Measurements from ENCODE around the gene MIPOL1.
A peak's percentile ranks its signal among the peaks of the same experiment; 100 is the strongest.

MIPOL1 gene

DNA sequence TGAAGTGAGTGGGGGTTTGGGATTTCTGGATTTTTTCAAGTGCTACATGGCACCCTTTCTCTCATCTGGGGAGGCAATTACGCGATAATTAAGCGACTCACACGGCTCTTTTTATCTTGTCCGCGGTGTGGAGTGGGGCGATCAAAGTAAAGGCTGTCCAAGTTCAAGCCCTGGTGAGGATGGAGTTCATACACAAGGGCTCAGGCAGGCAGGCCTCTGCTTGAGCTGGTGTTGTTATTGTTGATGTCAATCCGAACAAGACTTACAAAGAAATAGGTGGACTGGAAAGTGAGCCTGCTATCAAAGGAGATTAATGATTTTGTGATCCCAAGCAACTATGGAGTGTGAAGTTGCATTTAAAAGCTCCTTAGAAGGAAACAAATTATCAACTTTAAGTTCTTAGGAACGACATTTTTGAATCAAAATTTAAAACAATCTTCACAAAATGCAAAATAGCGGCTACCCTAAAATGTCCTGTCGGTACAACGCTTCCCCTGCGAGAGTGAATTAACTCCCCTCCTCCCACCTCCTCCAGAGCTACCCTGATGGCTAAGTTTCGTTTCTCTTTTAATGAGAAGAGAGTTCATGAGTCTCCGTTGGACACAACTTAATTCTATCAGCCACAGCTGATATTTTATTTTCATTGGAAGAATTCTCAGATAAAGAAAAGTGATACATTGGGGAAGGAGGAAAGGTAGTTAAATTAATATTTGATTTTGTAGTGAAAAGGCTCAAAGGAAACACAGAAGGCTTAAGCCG, 391.4 kb downstream of the MIPOL1 start:
- DNase-seq: no peak

DNA sequence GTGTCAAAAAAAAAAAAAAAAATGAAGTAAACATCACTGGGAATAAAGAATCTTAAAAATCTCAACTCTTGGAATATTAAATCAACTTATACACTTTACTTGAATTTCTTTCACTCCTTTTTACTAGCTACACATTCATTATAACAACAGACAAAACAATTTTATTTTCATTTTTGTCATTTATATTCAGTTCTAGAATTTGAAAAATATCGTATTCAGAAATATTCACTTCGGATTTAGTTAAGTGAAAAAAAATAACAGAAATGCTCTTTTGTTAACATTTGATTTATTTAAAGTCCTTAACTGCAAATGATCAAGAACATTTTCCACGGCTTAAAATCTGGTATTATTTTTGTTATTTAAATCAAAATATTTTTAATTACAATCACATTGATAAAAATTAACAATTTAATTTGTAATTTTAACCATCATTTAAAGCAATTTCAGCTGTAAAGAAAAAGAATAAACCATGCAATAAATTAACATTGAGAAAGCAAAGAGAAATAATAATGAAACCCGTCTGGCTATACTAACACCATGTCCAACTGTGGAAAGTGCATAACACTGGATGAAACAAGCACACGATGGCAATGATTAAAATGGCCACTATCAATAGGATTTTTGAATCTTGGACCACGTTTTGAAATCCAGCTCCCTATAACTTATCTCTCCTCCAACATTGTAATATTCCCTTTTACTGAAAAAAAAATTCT, 392.1 kb downstream of the MIPOL1 start:
- no peak for DNase-seq

DNA sequence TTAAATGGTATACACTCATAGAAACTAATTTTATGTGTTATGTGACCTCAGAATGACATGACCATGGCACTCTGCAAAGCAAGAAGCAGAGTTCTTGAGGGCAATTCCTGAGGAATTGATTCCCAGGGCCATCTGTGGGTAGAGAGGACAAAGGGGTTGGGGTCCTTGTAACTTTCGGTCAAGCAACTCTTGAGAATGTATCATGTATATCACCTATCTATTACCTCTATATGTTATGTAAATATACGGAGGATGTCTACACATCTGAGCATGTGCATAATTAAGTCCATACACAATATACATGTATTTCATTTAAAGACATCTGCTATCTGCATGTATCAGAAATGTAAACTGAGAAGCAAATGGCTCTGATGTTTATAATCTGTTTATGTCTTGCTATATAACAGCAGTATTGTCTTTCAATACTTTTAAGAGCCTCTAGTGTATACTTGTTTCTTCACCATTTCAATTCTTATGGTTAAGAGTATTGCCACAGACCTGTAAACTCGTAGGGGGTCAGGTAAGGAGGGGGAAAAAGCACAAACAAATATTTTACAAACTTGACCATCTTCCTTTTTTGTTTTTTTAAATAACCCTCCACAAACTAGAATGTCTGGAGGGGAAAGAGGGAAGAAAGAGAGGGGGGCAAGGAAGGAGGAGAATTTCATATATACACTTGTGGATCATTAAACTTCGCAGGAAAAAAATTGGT, 392.8 kb downstream of the MIPOL1 start:
- DNase-seq: no peak

DNA sequence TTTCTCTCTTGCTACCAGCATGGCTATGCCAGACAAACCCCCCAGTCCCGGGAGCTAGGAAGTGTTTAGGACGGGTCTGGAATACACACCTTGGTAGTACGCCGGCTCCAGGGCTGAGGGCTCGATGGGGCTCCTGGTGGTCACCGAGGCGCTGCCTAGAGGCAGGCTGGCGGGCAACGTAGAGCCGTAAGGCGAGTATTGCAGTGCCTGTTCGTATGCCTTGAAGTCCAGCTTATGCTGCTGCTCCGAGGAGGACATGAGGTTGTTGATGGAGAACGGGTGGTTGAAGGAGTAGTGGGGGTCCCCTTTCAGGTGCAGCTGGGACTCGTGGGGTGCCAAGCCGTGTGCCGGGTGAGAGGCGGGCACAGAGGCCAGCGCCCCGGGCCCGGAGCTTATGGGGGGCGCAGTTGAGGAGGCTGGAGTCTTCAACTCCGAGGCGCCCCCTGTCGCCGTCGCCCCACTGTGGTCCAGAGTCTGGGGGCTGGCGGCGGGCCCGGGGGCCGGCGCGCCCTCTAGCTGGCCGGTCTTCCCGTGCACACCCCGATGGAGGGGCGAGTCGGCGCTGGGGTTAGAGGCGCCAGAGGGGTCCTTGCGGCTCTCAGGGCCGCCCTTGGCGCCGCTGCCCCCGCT, 393.7 kb downstream of the MIPOL1 start:
- no peak for DNase-seq

DNA sequence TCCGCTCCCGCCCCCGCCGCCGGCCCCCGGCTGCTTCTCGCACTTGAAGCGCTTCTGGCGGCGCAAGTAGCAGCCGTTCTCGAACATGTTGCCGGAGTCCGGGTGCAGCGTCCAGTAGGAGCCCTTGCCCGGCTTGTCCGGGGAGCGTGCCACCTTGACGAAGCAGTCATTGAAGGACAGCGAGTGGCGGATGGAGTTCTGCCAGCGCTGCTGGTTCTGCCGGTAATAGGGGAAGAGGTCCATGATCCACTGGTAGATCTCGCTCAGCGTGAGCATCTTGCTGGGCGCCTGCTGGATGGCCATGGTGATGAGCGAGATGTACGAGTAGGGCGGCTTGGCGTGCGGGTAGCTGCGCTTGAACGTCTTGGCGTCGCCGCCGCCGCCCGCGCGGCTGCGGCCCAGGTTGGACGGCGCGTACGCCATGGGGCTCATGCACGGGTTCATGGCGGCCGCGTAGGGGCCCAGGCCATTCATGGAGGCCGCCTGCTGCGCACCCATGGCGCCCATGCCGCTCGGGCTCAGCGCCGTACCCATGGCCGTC, 394.3 kb downstream of the MIPOL1 start:
- no peak for DNase-seq

DNA sequence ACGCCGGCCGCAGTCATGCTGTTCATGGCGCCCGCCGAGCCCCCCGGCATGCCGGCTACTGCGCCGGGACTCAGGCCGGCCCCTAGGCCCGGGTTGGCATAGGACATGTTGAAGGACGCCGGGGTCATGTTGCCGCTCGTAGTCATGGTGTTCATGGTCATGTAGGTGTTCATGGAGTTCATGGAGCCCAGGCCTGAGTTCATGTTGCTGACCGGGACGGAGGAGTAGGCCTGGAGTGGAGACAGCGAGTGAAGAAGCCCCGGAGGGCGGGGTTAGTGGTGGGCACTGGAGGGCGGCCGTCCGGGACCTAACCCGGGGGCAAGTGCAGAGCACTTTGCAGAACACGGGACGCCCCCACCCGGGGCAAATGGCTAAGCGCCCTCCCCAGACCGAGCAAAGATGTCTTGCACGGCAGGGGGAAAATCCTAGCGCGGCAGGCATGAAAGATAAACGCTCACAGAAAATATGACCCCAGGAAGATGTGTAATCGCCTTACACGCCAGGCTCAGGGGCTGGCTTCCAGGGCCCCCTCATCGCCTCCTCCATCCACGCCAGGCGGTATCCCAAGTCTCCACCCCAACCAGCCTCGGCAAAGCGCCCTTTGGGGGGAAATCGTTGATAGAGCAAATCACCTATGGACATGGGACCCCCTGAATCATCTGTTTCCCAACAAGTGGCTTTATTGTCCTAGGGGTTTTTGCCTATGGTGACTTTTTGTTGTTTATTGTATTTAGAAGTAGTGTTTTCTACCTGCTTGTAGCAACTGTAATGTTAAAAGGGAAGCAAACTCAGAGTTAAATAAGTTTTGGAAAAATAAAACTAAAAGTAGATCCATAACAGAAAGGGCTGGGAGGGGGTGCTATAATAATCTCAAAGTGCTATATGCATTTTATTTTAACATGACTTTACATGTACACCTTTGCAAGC, 395.0 kb downstream of the MIPOL1 start:
- no peak for DNase-seq

DNA sequence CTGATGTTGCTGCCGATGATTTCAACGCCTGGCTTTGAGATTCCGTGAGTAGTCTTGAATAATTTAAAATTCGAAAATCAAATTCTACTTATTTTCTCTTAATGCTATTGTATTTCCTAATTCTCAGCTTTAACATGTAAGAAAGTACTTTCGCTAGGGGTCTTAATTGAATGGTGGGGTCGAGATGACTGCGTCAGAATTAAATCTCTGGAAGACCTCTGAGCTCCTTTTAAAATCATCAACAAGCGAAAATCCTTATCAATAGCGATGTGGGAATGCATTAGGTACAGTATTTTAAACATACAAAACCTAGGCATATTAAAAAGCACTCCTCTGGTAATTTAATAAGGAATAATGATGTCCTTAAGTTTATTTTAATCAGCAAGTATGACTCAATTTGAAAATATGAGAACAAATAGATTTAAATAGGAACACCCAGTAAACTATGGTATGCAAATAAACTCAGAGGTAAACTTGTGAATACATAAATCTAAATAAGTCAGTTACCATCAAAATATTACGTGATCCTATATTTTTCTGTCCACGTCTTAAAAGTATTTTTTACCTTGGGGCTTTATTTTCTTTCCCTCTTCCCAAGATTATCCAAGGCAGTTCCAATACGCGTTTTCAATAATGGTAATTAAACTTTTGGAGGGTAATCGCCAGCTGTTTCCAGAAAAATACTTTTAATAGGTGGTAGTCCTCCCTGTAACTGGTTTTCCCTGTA, 395.9 kb downstream of the MIPOL1 start:
- DNase-seq: no peak

DNA sequence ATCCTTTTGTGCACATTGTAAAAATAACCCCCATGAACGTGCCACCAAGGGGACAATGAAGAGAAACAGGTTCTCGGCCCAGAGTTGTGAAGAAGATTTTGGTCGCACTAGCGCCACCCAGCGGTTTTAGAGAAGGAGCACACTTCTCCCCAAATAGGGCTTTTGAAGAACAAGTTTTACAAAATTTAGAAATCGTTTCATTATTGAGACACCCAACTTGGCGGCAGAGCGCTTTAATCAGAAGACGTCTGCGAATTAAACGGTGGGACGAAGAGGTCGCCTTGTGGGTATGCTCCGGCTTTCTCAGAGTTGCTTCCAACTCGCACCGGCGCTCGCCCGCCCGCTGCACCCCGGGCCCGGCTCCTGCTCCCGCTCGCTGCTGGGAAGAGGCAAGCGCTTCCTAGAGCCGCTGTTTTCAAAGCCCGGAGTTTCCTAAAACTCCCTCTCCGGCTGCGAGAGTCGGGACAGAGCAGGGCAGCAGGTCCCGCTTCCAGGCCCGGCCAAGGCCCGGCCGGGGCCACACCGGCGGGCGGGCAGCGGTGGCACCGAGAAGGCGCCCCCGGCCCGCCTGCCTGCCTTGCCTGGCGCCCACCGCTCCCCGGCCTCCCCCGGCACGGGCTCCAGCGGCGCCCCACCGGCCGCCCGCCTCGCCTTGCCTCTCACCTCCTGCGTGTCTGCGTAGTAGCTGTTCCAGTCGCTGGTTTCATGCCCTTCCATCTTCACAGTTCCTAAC, 396.7 kb downstream of the MIPOL1 start:
- DNase-seq: no peak

DNA sequence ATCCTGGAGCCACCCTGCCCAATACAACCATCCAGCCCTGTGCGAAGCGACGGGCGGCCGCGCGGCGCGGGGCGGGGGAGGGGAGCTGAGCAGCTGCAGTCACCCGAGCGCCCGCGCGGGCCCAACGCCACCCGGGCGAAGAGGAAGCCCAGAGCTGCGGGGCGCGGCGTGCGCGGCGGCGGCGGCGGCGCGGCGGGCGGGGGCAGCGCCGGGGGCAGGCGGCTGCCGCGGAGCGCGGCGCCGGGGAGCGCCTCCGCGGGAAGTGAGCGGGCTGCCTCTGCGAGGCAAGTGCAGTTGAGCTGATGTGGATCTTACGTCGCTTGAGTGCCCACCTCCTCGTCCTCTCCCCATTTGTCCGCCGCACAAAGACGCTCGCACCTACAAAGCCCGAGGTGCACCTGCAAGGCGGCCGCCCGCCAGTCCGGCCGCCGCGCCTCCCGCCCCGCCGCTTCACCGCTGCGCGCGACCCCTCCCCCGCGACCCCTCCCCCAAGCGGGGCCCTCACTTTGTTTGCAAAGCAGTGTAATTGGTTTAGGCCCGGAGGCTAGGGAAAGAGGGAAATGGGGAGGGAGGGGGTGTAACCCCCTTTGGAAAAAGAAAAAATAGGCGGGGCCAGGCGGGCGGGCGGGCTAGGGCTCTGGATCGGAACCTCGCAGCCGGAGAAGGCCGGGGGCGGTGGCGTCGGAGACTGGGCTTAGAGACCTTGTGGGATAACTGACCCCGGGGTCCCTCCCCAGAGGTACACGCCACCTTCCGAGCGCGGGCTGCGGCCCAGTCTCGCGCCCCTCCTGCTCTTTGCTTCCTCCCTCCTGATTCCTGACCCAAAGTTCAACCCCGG, 397.5 kb downstream of the MIPOL1 start, which contains the start of the genes FOXA1 and TTC6:
Gene FOXA1 (minus strand): TSS at position 279 of the 838 bp plus-strand sequence. CDS start 277 bp downstream, at position 2.
Gene TTC6 (plus strand): TSS at position 659 of the 838 bp plus-strand sequence. CDS start 26,436 bp downstream, outside the sequence.
- no peak for DNase-seq

DNA sequence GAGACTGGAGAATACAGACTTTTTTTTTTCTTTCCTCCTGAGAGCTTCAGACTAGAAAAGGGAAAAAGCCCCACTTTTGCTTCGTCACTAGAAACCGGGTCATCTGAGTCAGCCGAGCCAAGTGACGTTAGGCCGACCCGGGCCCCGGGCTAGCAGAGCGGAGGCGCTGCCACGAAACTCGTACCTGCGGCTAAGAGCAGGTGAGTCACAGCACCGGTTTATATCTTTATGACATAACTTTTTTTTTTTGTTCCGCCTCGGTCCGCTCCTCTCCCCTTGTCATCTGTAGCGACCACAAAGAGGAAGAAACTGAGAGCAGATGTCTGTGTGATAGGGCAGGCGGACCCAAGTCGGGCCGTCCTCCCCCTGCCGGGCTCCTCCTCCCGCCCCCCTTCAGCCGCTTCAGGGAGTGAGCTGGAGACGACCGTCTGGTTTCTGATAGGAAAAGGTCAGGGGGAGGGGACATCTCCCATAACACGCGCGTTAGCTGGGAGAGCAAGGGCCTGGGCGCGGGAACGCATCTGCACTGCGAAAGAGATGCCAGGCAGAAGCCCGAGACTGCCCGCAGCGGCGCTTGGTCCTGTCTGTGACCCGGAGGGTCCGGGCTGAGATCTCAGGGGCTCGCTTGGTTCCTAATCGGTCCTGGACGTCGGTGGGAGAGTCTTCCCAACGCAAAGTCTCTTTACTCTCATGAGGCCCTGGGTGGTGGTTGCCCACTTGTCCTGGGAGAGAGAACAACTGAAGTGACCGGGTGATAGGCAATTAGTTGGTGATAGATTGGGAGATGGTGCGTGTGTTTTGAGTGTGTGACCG, 398.3 kb downstream of the MIPOL1 start:
- DNase-seq: peak; percentile 43

DNA sequence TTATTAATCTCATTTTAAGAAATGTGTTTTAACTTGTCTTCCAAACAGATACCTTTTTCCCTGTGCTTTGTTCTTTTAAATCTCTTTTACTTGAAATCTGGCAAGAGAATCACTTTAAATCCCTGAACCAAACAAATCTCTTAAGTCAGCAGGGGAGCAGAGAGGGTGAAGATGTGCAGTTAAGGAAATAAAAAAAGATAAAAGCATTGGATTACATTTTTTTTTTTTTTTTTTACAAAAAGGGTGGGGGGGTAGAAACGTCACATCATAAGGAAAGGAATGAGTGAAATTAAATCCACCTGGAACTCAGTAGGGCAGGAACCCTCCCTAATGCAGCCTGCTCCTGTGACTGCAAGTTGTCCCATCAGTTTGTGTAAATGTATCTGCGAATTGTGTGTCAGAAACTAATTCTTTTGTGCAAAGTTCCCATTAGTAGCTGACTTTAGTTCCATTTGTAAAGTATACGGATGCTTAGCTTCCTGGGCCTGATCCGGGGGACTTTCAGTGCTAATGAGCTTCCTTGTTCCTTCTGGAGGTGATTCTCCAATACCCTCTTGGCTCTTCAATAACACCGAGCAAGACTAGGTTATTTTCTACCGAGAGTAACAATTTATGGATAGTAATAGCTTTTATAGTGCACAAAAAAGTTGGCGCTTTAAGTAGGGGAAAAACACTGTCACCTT, 399.2 kb downstream of the MIPOL1 start:
- no peak for DNase-seq

DNA sequence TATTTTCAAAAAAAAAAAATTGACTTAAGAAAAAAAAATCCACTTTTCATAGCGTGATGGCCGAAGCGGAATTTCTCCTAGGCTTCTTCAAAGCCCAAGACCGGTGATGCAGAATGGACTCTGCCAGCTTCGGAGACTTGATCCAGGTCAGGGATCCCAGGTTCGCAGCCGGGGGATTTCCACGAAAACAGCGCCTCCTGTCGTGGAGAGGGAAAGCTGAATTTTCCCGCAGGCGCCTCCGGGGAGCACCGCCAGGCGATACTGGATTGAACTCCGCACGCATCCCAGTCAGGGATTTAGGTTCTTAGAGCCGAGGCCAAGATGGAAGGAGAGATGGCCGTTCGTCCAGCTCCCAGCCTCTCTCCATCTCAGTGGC, 399.8 kb downstream of the MIPOL1 start:
- DNase-seq: no peak

DNA sequence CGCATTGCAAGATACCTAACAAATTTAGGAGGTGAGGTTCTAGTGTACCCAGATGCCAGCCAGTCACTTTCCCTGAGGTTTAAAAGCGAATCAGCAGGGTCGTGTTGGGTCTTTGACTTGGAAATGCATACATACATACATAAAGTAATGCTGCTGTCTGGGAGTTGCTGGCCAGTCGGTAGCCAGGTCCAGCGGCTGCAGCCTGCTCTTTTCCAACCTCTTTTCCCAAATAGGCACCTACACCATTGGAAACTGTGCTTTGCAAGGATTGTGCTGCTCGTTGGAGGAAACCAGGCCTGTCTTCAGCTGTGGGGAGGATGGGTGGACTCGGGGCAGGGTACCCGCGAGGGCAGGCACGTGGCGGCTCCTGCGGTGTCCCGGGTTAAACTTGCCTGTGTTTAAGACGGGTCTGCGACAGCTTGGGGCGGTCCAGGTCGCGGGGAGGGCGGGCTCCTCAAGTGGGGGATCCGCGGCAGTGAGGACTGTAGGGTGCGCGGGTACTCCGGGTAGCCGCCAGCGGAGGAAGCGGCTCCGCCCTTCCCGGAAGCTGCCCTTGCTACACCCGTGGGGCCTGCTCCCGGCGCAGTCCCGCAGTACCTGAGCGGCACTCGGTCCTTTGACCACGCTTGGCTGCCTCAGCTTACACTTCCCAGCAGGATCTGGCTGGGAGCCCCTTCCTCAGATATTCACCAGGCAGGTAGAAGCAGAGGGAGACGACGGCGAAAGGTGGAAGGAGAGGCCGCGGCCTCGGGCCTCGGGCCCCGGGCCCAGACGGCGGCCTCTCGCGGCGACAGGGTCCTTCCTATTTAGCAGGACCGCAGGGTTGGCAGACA, 400.4 kb downstream of the MIPOL1 start:
- DNase-seq: no peak

DNA sequence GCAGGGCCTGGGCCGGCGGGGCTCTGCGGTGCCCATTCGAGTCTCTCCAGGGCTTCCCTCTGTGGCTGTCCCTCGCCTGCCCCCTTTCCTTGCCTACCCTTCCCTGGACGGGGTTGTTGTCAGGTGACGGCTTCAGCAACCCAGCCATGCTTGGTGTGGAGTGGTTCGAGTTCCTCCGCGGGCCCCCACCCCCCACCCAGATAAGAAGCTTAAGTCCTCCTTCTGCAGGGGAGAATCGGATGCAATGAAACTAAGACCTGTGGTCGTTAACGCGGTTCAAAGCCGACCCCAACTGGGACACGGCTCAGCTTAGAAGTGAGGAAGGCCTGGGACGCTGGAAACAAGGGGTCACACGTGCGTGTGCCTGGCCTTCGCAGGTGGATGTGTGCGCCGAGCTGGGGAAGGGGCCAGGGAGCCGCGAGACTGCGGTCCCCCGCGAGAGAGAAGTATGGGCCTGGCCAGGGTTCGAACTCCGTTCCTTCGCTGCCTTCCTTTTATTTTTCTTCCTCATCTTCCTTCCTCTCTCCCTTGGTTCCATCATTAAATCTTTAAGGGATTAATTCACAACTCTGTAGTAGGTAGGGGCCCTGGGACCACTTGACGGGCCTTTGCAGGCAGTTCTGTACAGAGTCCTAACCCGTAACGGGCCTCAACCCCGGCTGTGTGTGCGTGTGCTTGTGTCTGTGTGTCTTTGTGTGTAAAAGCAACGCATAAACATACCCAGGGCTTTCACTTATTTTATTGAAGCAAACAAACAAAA, 401.2 kb downstream of the MIPOL1 start:
- DNase-seq: no peak

DNA sequence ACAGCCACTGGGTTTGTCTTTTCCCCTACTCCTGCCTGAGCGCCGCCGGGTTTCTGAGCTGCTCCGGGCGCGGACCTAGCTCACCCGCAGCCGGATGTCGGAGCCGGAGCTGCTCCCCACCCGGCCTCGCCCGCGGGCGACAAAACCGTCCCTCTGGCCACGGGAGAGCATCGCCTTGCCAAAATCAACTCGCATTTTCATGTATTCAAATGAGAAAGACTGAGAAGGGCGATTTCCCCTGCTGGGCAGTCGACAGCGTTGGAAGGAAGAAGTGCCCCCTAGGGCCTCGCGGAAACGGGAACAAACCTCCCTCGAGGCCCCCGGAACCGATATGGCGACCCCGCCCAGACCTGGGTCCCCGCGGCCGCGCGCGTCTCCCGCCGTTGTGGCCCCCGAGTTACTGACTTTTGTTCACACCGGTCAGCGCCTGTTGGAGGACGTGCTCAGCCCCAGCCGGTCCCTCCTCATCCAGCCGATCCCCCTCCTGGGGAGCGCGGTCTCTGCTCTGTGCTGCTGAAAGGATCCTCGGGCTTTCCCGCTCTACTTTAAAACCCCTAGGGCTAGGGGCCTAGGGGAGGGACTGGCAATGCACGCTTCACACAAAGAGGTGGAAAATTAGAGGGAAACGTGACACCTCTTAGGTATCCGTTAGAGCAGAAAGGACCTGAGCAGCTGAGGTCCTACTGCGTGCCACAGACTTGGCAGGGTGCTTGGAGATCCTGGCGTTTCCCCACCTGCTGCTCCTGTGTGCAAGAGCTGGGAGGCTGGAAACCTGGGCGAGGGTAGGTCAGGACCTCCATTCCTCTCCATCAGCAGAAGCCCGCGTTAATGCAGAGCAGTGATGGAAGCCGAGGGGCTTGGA, 402.0 kb downstream of the MIPOL1 start:
- no peak for DNase-seq

All from central memory CD4-positive, alpha-beta T cell (primary cell).